ENCODE data around the gene SLC2A8.

SLC2A8 gene

DNA sequence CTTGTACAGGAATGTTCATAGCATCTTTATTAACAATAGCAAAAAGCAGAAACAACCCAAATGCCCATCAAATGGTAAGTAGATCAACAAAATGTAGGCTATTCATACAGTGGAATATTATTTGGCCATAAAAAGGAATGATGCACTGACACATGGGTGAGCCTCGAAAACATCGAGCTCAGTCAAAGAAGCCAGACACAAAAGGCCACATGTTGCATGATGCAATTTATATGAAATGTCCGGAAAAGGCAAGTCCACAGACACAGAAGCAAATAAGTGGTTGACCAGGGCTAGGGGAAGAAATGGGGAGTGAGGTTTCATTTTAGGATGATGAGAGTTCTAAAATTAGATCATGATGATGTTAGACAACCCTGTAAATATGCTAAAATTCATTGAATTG, 16.5 kb upstream of the SLC2A8 start:
- FAIRE-seq (no peak), DNase-seq (ENCODE audit: insufficient read length, low spot score) (no peak)

DNA sequence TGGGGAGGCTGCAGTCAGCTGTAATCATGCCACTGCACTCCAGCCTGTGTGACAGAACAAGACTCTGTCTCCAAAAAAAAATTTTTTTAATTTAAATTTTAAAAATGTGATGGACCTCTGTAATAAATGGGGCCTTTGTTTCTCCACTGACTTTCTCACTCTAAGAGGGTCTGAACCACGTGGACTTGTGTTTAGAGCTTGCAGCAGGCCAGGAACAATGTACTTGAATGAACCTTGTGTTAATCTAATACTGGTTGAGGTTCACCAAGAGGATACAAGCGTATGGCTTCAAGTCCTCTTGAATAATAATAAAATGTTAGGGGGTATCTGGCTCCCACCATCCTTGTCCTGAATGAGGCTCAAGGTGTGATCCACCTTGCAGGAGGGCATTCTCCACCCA, 14.4 kb upstream of the SLC2A8 start:
- DNase-seq (ENCODE audit: insufficient read length, low spot score): no peak
- no peak for FAIRE-seq

DNA sequence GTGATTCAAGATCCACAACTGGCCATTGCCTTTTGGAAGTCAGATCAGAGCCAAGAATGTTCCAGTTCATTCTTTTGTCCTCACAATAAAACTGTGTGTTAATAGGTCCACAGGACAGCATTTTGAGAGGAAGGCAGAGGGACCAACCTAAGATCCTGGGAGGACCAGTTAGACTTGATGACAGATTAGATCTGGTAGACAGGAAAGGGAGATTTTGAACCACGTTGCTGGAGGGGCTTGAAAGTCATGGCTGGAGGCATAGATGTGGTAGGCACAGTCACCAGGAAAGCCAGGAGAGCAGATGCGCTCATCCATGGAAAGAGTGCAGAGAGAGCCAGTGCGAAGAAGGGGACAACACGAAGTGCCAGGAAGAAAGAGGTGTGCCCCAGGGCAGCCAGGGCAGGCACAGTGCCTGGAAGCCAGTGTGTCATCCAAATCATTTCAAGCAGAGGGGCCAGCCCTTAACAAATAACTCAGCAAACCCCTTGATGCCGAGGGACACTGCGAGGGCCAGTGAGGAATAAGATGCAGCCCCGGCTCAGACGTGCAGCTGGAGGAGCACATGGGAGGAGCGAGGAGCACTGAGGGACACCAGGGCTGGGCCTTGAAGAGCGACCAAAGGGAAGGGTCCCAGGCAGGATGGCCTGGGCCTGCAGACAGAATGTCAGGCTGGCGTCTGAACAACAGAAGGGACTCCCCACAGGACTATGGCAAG, 12.8 kb upstream of the SLC2A8 start:
- FAIRE-seq: no peak
- no peak for DNase-seq (ENCODE audit: insufficient read length, low spot score)

DNA sequence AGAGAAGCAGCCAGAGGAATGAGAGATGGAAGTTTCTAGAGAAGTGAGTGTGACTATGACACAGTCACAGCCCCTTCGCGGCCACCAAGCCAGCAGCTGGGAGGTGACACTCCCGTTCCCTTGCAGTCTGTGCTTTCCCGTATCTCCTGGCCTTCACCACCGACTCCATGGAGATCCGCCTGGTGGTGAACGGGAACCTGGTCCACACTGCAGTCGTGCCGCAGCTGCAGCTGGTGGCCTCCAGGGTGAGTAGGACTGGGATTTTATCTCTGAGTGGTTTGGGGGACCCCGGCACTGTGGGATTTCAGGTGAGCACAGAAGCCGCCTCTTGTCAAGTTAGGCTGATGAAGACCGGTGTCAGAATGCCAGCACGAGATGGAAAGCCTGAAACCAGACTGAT, 12.1 kb upstream of the SLC2A8 start:
- FAIRE-seq: no peak
- DNase-seq (ENCODE audit: insufficient read length, low spot score): no peak

DNA sequence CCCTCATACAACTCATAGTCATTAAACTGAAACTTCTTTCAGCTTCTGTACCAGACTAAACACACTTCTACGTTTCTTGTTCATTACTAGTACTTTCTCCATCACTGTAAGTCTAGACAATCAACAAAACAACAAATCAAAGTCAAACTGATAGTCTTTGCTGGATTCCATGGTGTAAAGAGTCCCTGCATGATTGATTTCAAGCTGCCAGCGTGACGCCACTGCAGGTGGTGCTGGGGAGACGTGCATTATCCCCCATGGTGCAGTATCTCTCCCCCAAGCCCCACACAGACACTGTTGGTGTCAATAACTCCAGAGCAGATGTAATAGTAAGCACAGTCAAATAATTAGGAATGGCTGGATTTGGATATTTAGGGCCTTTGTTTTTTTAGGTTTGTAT, 10.7 kb upstream of the SLC2A8 start:
- DNase-seq (ENCODE audit: insufficient read length, low spot score) (no peak), FAIRE-seq (no peak)

DNA sequence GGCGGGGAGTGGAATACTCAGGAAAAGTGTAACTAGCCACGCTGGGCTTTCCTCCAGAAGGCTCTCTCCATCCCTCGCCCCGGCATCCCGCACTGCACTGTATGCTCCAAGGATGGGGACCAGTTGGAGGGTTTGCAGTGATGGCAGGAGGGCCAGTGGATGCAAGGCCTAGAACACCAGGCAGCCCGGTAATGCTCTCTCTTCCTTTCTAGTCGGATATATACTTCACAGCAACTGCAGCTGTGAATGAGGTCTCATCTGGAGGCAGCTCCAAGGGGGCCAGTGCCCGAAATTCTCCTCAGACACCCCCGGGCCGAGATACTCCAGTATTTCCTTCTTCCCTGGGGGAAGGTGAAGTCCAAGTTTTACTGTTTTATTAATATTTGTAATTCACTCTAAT, 10.0 kb upstream of the SLC2A8 start:
- DNase-seq (ENCODE audit: insufficient read length, low spot score) (no peak), FAIRE-seq (no peak)

DNA sequence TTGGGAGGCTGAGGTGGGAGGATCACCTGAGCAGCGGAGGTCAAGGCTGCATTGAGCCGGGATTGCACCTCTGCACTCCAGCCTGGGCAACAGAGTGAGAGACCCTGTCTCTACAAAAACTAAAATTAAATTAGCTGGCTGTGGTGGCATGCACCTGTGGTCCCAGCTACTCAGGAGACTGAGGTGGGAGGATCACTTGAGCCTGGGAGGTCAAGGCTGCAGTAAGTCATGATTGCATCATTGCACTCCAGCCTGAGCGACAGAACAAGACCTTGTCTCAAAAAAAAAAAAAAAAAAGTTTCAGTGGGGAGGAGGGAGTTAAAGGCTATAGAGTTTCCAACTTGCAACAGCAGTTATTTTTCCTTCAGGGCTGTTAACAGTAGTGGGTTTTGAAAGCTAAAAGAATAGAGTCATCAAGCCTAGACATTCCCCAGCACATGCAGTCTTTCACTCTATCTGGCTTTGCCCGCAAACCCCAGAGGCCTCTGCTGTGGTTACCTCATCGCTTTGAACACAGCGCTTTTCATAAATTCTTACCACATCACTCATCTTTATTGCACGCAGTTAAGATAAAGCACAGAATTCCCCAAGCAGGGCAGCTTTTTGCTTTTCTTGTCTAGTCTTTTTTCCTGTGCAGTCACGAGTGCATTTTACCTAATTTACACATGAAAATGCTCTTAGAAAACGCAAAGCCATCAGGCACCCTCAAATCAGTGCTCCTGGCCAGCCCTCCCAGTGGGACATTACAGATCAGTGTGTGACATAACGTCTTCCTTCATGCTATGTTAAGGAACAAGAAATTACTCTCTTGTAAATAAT, 8.7 kb upstream of the SLC2A8 start:
- FAIRE-seq (no peak), DNase-seq (ENCODE audit: insufficient read length, low spot score) (peak; percentile 80)

DNA sequence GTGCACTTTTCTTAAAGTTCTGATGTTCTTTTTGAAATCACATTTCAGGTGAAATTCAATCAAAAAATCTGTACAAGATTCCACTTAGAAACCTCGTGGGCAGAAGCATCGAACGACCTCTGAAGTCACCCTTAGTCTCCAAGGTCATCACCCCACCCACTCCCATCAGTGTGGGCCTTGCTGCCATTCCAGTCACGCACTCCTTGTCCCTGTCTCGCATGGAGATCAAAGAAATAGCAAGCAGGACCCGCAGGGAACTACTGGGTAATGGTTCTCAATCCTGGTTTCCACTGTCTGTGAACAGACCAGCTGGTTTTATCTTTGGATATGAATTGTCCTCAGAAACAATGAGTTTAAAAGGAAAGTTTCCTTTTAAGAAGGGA, 8.1 kb upstream of the SLC2A8 start:
- DNase-seq (ENCODE audit: insufficient read length, low spot score) (no peak), FAIRE-seq (no peak)

DNA sequence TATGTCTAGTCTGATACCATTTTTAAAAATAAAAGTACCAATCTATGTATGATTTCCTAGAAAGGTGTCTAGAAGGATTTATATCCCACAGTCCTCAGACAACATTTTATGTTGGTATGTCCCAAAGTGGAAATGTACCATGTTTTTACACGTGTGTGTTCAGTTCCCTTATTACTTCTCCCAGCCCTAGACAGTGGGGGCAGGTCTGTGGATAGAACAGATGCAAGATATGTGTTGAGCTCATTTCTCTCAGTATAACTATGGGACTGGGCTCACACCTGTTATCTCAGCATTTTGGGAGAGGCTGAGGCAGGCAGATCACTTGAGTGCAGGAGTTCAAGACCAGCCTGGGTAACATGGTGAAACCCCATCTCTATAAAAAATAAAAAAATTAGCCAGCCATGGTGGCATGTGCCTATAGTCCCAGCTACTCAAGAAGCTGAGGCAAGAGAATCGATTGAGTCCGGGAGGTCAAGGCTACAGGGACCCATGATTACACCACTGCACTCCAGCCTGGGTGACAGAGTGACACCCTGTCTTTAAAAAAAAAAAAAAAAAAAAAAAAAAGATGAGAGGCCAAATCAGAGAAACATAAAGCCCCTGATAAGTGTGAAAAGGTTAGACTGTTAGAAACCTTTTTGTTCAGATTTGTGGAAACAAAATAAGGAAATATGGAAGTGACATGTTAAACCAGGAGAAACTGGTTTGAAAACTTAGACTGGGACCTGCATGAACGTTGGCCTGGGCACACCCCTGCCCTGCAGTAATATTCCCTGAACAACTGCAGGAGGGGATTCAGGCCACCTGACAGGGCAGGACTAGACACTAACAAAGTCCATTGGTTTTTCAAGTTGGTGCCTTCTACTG, 7.4 kb upstream of the SLC2A8 start:
- DNase-seq (ENCODE audit: insufficient read length, low spot score) (no peak), FAIRE-seq (no peak)

DNA sequence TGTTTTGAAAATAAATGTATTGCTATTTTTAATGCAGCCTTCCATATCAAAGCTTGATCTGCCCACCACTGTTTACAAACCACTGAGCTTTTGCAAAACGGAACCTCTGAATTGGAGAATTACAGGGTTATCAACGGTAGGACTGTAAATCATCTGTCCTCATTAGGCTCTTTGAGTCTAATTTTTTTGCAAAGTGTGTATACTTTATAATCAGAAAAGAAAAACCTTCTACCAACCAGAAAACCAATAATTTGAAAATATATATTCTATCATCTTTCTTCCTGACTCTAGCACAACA, 6.8 kb upstream of the SLC2A8 start:
- FAIRE-seq: no peak
- DNase-seq (ENCODE audit: insufficient read length, low spot score): no peak

DNA sequence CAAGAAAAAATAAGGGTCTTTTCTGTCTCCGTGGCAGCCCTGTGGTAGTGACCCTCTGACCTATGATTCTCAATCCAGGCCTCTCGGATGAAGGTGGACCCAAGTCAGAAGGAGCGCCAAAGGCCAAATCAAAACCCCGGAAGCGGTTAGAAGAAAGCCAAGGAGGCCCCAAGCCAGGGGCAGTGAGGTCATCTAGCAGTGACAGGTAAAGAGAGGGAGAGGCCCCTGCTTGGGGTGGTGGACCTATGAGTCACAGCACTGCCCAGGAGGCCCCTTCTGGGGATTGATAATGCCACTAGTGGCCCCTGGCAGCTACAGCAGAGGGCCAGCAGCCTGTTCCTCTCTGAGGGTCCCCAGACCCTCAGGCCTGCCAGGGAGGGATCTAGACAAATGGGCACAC, 6.4 kb upstream of the SLC2A8 start:
- FAIRE-seq (no peak), DNase-seq (ENCODE audit: insufficient read length, low spot score) (no peak)

DNA sequence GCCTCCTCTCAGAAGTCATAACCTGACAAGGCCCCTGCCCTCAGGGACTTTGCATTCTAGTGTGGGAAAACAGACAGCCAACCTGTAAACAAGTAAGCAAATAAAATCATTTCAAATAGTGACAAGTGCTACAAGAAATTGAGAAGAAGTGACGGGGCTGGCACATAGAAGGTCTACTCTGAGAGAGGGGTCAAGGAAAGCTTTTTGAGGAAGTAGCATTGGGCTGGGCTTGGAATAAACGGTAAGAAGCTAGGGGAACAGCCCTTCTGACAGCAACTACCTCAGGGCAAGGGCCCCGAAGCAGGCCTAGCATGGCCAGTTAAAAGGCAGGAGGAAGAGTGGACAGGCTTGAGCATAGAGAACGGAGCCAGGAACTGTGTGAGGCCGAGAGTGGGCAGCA, 4.8 kb upstream of the SLC2A8 start:
- FAIRE-seq: no peak
- DNase-seq (ENCODE audit: insufficient read length, low spot score): no peak

DNA sequence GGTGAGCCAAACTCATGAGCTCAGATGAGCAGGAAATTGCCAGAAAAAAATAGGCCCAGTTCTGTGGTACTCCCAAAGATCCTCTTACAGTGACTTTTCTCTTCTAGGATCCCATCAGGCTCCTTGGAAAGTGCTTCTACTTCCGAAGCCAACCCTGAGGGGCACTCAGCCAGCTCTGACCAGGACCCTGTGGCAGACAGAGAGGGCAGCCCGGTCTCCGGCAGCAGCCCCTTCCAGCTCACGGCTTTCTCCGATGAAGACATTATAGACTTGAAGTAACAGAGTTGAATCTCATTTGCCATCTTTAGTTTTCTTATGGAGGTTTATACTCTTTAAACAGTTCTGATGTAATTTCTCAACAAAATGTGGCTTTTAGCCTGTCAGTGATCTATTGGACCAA, 4.0 kb upstream of the SLC2A8 start:
- FAIRE-seq (no peak), DNase-seq (ENCODE audit: insufficient read length, low spot score) (no peak)

DNA sequence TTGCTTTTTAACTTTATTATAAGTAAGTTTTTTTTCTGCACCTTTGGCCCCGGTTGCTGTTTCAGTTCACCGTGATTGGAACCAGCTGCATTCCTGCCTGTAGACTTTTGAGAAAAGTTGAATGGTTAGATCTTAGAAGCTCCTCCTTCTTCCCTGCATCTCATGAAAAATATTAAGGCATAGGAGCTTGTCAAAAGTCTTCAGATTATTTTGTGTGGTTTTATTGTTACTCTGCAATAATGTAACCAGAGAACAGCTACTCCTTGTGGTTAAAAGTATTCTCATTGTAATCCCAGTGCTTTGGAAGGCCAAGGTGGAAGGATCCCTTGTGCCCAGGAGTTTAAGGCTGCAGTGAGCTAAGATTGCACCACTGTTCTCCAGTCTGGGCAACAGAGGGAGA, 3.3 kb upstream of the SLC2A8 start:
- DNase-seq (ENCODE audit: insufficient read length, low spot score): no peak
- FAIRE-seq: no peak

DNA sequence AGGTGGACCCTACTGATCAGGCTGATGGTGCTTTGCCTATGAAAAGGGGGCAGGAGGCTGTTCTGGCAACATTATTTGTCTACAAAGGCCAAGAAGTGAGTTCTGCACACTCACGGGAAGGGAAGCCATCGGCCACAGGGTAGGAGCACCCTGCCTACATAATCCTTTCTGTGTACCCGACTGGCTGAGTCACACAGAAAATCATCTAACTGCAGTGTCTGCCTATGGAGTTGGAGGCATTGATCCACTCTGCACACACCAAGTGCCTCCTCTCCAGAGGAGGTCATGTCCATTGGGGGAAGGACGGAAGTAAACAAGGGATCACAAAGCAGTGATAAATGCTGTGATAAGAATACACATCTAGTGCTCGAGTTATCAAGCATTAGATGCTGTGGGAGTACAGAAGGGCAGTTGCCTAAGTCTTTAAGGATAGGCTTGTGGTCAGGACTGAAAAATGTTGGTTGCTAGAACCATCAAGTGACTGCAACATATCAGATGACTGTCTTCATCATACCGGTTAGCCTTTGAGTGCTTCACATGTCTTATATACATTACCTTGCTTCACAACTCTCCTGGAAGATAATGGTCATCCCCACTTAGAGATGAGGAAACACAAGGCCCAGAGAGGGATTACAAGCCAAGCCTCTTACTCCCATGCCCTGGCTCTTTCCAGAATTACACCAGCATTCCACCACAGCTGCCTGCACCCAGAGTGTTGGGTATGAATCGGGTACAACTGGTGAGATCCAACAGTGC, 1.3 kb upstream of the SLC2A8 start:
- DNase-seq (ENCODE audit: insufficient read length, low spot score): no peak
- FAIRE-seq: no peak

DNA sequence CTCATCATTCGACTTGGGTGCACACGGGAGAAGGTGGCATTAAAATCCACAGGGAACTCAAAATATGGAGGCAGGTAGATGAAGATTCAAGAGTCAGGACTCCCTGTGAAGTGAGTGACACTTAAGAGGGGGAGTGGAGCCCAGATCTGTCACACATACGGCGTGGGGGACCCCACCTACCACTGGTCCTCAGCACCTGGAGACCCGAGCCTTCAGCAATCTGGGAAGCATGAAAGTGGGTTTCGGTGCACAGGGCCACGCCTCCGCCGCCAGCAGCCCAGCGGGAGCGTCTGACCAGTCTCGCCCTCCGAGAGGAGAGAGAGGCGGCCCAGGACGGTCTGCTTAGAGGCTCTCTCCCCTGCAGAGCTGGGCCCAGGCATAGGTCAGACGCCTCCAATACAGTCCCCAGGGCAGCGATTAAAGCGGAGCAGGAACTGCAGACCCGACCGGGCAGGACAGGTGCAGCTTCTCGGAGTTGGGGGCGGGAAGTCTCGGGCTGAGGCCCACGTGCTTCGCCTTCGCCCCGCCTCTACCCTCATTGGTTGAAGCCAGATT, 639 bp upstream of the SLC2A8 start:
- DNase-seq (ENCODE audit: insufficient read length, low spot score) (no peak), FAIRE-seq (peak; percentile 9)

DNA sequence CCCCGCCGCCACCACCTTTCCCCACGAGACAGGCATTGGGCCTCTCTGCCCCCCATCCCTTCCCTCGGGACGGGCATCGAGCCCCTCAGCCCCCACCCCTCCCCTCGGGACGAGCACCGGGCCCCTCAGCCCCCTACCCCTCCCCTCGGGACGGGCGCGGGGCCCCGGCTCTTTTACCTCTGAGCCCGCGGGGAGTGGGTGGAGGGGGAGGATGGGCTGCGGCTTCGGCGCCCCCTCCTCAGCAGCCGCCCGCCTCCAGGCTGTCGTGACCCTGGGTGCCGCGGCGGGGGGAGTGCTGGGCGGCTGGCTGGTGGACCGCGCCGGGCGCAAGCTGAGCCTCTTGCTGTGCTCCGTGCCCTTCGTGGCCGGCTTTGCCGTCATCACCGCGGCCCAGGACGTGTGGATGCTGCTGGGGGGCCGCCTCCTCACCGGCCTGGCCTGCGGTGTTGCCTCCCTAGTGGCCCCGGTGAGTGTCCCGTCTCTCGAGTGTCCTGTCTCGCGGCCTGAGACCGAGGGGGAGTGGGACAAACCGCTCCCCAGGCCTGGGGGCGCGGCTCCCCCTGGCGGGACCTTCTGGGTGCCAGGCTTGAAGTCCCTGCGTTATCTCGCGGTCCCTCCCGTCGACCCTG, 791 bp downstream of the SLC2A8 start:
- peak; percentile 28 for FAIRE-seq
- peak; percentile 44 for DNase-seq (ENCODE audit: insufficient read length, low spot score)

DNA sequence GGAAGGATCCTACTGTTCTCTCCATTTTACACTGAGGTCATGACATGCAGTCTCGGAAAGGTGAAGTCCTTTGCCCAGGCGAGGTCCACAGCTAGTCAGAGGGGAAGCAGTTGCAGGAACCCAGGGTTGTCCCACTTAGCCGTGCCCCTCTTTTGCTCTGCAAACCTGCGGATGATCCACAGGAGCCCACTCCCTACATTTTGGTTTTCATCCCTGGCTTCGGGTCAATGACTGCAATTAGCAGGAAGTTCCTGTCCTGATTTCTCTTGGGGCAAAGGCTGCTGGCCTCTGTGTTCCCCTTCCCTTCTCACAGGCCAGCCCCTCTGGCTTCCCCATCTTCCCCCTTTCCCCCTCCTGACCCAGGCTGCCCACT, 1.3 kb downstream of the SLC2A8 start:
- FAIRE-seq (no peak), DNase-seq (ENCODE audit: insufficient read length, low spot score) (no peak)

DNA sequence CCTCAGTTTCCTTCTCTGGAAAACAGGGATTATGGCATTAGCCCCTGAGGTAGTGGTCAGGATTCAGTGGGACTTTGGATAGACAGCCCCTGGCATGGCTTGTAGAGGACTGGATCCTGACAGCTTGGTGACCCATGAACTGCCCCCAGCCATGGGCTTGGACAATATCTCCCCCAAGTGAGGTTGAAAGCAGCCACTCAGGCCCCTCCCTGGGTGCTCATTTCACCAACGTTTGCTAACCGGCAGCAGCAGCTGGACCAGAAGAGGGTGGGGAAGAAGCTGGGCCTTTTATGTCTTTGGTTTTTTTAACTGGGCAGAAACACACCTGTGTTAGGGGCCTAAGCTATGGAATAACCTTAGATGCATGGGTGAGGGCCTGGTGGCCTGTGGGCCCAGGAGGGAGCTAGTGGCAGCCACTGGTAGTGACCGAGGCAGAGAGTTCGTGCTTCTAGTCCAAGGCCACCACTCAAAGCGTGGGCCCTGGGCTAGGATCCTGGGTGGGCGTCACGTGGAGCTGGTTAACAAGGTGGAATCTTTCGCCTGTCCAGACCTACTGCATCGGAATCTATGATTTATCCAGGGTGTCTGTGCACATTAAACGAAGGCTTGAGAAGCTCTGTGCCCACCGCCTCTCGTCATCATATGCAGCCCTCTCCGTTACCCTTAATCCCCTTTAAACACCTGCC, 1.9 kb downstream of the SLC2A8 start:
- no peak for FAIRE-seq
- no peak for DNase-seq (ENCODE audit: insufficient read length, low spot score)
